ENCODE measurements around the gene OR6F1. TPM values are rescaled to one million over a fixed set of nuclear protein-coding genes. Genes with fewer than 3 reads are reported as not detected.

OR6F1 gene
- total RNA-seq, 1 donor = not detected

DNA sequence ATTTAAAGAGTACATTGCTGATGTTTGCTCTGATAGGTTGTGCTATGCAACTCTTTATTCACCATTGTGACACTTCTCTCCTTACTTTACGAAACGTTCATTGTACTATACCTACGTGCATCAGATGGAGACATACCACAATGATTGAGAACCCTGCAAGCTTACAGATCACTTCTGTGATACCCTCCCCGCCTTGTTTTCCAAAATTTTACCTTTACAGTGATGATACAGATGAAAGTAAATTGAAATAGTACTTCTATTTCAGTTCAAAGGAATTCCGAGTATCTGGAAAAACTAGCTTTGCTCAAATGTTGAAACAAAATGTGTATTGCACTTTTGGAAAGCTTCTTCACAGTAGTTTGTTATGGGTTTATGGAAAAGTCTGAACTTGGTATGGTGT lies 25.3 kb upstream of the OR6F1 start:
- Histone ChIP-seq H3K4me1 (ENCODE audit: insufficient read depth, low read length) (no peaks in the 10 kb centered on the region), H3K27me3 (ENCODE audit: insufficient read depth, low read length) (no peaks in the 10 kb centered on the region), H3K79me2 (ENCODE audit: insufficient read depth, low read length) (no peaks in the 10 kb centered on the region), H4K20me1 (ENCODE audit: insufficient read depth, low read length) (no peaks in the 10 kb centered on the region), H3K27ac (ENCODE audit: low read depth, low read length) (no peak overlapping the region), H3K4me3 (ENCODE audit: insufficient read depth, low read length) (no peak overlapping the region), H3K9me3 (ENCODE audit: low read depth, low read length) (peaks cover 2% of the 10 kb centered on the region), H3K4me2 (ENCODE audit: insufficient read depth, low read length) (no peak overlapping the region), H2AFZ (ENCODE audit: low read length) (no peak overlapping the region), H3K36me3 (ENCODE audit: insufficient read depth, low read length) (no peaks in the 10 kb centered on the region)
- TF ChIP-seq, protein P1, sequence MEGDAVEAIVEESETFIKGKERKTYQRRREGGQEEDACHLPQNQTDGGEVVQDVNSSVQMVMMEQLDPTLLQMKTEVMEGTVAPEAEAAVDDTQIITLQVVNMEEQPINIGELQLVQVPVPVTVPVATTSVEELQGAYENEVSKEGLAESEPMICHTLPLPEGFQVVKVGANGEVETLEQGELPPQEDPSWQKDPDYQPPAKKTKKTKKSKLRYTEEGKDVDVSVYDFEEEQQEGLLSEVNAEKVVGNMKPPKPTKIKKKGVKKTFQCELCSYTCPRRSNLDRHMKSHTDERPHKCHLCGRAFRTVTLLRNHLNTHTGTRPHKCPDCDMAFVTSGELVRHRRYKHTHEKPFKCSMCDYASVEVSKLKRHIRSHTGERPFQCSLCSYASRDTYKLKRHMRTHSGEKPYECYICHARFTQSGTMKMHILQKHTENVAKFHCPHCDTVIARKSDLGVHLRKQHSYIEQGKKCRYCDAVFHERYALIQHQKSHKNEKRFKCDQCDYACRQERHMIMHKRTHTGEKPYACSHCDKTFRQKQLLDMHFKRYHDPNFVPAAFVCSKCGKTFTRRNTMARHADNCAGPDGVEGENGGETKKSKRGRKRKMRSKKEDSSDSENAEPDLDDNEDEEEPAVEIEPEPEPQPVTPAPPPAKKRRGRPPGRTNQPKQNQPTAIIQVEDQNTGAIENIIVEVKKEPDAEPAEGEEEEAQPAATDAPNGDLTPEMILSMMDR (IDR thresholded peaks at IDR 0.05; ENCODE audit: extremely low read depth, low read depth, low read length) = no peak
- no peak for DNase-seq (ENCODE audit: insufficient read length, low spot score, missing footprints)

DNA sequence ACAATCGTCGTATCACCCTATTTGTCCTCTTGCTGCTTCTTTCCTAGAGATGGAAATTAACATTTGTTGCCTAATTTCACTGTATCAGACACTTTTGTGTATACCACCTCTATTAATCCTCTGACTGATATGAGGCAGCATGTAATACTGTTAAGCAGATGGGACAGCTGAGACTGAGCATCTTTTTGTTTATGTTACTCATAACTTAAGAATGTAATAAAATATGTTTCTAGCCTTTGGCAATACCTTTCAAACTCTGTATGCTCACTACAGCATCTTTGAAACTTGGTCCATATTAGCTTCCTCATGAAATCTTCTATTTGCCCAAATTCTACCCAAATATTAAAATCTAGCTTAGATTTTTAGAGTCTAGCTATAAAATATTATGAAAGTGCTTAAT lies 24.3 kb upstream of the OR6F1 start:
- no peak overlapping the region for H3K4me3 ChIP-seq (ENCODE audit: insufficient read depth, low read length)
- H3K27ac ChIP-seq (ENCODE audit: low read depth, low read length) = no peak overlapping the region
- no peak overlapping the region for H2AFZ ChIP-seq (ENCODE audit: low read length)
- TF ChIP-seq, protein P1 (IDR thresholded peaks at IDR 0.05; ENCODE audit: extremely low read depth, low read depth, low read length) = no peak
- H4K20me1 ChIP-seq (ENCODE audit: insufficient read depth, low read length) = no peaks in the 10 kb centered on the region
- H3K27me3 ChIP-seq (ENCODE audit: insufficient read depth, low read length) = no peaks in the 10 kb centered on the region
- H3K4me2 ChIP-seq (ENCODE audit: insufficient read depth, low read length) = no peak overlapping the region
- peaks cover 2% of the 10 kb centered on the region for H3K9me3 ChIP-seq (ENCODE audit: low read depth, low read length)
- no peaks in the 10 kb centered on the region for H3K4me1 ChIP-seq (ENCODE audit: insufficient read depth, low read length)
- H3K79me2 ChIP-seq (ENCODE audit: insufficient read depth, low read length) = no peaks in the 10 kb centered on the region
- no peaks in the 10 kb centered on the region for H3K36me3 ChIP-seq (ENCODE audit: insufficient read depth, low read length)
- no peak for DNase-seq (ENCODE audit: insufficient read length, low spot score, missing footprints)

DNA sequence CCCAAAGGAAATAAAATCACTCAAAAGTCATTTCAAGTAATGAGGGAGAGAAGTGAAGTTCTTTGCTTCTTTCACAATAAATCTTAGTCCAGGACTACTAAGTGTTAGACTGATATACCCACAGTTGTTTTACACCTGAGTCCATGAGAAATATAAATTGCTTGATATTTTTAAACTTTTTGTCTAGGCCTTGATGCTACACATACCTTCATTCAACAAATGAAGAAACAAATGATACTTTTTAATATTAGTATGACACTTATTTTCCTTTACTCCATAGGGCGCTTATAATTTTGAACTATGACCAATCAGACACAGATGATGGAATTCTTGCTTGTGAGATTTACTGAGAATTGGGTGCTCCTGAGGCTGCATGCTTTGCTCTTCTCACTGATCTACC lies 21.9 kb upstream of the OR6F1 start, which contains the start of gene OR14K1:
OR14K1 (plus strand) TSS at position 301 of the 400 bp plus-strand sequence; CDS start at position 301, 0 bp downstream.
- Histone ChIP-seq H4K20me1 (ENCODE audit: insufficient read depth, low read length) (no peaks in the 10 kb centered on the region), H3K27ac (ENCODE audit: low read depth, low read length) (no peak within 1 kb of the TSS), H3K4me2 (ENCODE audit: insufficient read depth, low read length) (no peak within 1 kb of the TSS), H3K4me1 (ENCODE audit: insufficient read depth, low read length) (no peaks in the 10 kb centered on the region), H3K36me3 (ENCODE audit: insufficient read depth, low read length) (no peaks in the 10 kb centered on the region), H2AFZ (ENCODE audit: low read length) (no peak within 1 kb of the TSS), H3K79me2 (ENCODE audit: insufficient read depth, low read length) (no peaks in the 10 kb centered on the region), H3K4me3 (ENCODE audit: insufficient read depth, low read length) (no peak within 1 kb of the TSS), H3K9me3 (ENCODE audit: low read depth, low read length) (peaks cover 2% of the 10 kb centered on the region), H3K27me3 (ENCODE audit: insufficient read depth, low read length) (no peaks in the 10 kb centered on the region)
- no peak for DNase-seq (ENCODE audit: insufficient read length, low spot score, missing footprints)
- TF ChIP-seq, protein P1 (IDR thresholded peaks at IDR 0.05; ENCODE audit: extremely low read depth, low read depth, low read length) = no peak

DNA sequence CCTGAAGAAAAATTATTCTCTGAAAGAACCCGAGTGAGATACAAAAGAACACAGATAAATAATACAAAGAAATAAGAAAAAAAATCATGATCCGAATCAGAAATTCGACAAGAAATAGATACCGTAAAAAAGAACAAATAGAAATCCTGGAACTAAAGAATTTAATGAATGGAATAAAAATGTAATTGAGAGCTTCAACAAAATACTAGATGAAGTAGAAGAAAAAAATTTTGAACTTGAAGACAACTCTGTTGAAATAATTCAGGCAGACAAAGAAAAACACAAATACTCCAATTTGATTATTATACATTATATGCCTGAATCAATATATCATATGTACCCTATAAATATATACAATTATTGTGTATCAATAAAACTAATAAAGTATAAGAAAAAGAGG lies 4.8 kb upstream of the OR6F1 start:
- no peaks in the 10 kb centered on the region for H3K27me3 ChIP-seq (ENCODE audit: insufficient read depth, low read length)
- H3K36me3 ChIP-seq (ENCODE audit: insufficient read depth, low read length) = no peaks in the 10 kb centered on the region
- TF ChIP-seq, protein P1 (IDR thresholded peaks at IDR 0.05; ENCODE audit: extremely low read depth, low read depth, low read length) = no peak
- no peak for DNase-seq (ENCODE audit: insufficient read length, low spot score, missing footprints)
- no peaks in the 10 kb centered on the region for H3K79me2 ChIP-seq (ENCODE audit: insufficient read depth, low read length)
- no peak overlapping the region for H2AFZ ChIP-seq (ENCODE audit: low read length)
- no peak overlapping the region for H3K4me2 ChIP-seq (ENCODE audit: insufficient read depth, low read length)
- no peak overlapping the region for H3K4me3 ChIP-seq (ENCODE audit: insufficient read depth, low read length)
- no peaks in the 10 kb centered on the region for H4K20me1 ChIP-seq (ENCODE audit: insufficient read depth, low read length)
- no peaks in the 10 kb centered on the region for H3K9me3 ChIP-seq (ENCODE audit: low read depth, low read length)
- no peaks in the 10 kb centered on the region for H3K4me1 ChIP-seq (ENCODE audit: insufficient read depth, low read length)
- H3K27ac ChIP-seq (ENCODE audit: low read depth, low read length) = no peak overlapping the region
